ENCODE measurements around the gene PEAK3. TPM values are rescaled to one million over a fixed set of nuclear protein-coding genes. Genes with fewer than 3 reads are reported as not detected.
A peak's percentile ranks its signal among the peaks of the same experiment; 100 is the strongest.

The PEAK3 gene
- total and polyA plus RNA-seq, 10 of the 15 experiments (the other 5 are each of a cell fraction or from before 2014, with no cell fraction given) = 0.03 to 0.10 (median 0.05) TPM; not detected in 7

DNA sequence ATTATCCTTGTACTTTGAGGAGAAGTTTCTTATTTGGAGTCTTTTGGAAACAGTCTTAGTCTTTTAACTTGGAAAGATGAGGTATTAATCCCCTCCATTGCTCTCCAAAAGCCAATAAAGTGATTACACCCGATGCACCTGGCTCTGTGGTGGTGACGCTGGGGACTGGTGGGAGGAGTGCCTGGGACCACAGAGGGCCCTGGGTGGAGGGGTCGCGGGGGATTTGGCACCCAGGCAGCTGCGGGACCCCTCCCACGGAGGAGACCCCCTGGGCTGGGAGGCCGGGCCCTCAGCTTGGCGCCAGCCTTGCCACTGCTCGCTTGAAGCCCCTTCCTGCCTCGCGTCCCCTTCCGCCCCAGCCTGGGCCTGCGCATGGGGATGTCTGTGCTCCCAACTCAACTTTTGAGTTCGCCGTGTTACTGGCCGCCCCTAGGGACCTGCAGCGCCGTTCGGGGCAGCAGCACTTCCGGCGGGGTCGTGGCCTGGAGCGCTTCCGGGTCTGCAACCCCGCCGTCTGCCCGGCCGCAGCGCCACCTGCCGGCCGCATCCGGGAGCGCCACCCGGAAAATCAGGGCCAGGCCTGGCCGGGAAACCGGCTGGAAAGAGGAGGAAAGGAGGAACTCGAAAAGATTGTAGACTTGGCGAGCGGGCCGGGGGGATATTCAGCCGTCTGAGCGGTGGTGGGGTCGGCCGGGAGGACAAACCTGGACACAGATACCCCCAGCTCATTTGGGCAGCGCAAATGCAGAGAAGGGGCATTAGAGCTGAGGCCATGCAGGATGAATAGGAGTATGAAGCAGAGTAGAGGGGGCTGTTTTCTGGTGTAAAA is 8.4 kb downstream of the PEAK3 start:
- Histone ChIP-seq H3K27ac (ENCODE audit: control insufficient read depth, insufficient read depth) (peak overlapping the region; percentile 49), H3K4me2 (ENCODE audit: control insufficient read depth, insufficient read depth) (peak overlapping the region; percentile 92), H3K4me3 (peak overlapping the region; percentile 95), H4K20me1 (ENCODE audit: control insufficient read depth, insufficient read depth) (peaks cover 13% of the 10 kb centered on the region), H3K4me1 (ENCODE audit: control insufficient read depth, insufficient read depth, low read length) (peaks cover 9% of the 10 kb centered on the region), H3K79me2 (ENCODE audit: control insufficient read depth, insufficient read depth, low read length) (peaks cover 57% of the 10 kb centered on the region), H3K36me3 (ENCODE audit: control insufficient read depth in 2 of 2, insufficient read depth in 2 of 2, low read length in 1 of 2) (peaks cover 4 to 19% of the 10 kb centered on the region in 2 experiments), H2AFZ (ENCODE audit: control insufficient read depth, low read depth, low read length) (no peak overlapping the region), H3K27me3 (replicated peaks in 1 of 2; ENCODE audit: control insufficient read depth in 2 of 2, insufficient read depth in 2 of 2, low read length in 1 of 2) (no peaks in the 10 kb centered on the region), H3K9ac (ENCODE audit: control insufficient read depth, insufficient read depth, low read length) (peak overlapping the region; percentile 58; the same call in 1 of the 2 replicates), H3K9me3 (replicated peaks; ENCODE audit: control insufficient read depth, insufficient read depth, low read length) (no peaks in the 10 kb centered on the region)
- POLR2A ChIA-PET = interaction anchor here (1.3 to 3.5 kb wide), 3 partner anchors 15 to 102 kb away, joined by 3 to 16 read pairs (median 3); no protein-coding TSS in a partner anchor
- intact Hi-C loops (cut with micrococcal nuclease; ENCODE audit: unreplicated experiment) (loop anchor here (1.0 to 10.0 kb wide), 3 partner anchors 37 to 511 kb away; partner anchors contain the start of genes PLEKHJ1, SF3A2, SGTA and THOP1), in situ Hi-C loops (cut with MboI) (loop anchor here (5.0 to 10.0 kb wide), 3 partner anchors 36 to 341 kb away; partner anchors contain the start of genes PLEKHJ1 and SF3A2)
- DNase-seq (ENCODE audit: low read depth, low spot score) (peak; percentile 65), FAIRE-seq (peak; percentile 89), ATAC-seq (peak; percentile 71)
- 2% methylated on average over 45 of the region's 45 CpGs for WGBS (ENCODE audit: insufficient coverage, insufficient replicate concordance, low lambda C conversion rate, missing lambda C conversion rate)
- CTCF ChIA-PET = interaction anchor here (1.0 to 6.4 kb wide), 12 partner anchors 12 to 377 kb away, joined by 3 to 46 read pairs (median 7); partner anchors contain the start of genes PLEKHJ1 and TIMM13
- BruUV-seq (replicated peaks) = no TSS peak
- RAD21 ChIA-PET (ENCODE audit: unreplicated experiment) = interaction anchor here (0.6 to 4.5 kb wide), 5 partner anchors 35 to 118 kb away, joined by 4 to 44 read pairs (median 5); no protein-coding TSS in a partner anchor
- SMC1A ChIA-PET (ENCODE audit: uncharacterized antibody, unreplicated experiment) = interaction anchor here (0.9 to 5.1 kb wide), 6 partner anchors 12 to 119 kb away, joined by 3 to 30 read pairs (median 4); no protein-coding TSS in a partner anchor
- TF ChIP-seq FOXK2 (IDR thresholded peaks at IDR 0.05) = no peak
- TF ChIP-seq CBX5 (IDR thresholded peaks at IDR 0.05; ENCODE audit: low read depth) = no peak
- no peak for TF ChIP-seq EZH2 (IDR thresholded peaks at IDR 0.05; ENCODE audit: borderline replicate concordance, control insufficient read depth, low read depth, low read length)
- peak; percentile 84 for TF ChIP-seq YY1 (IDR thresholded peaks at IDR 0.05; ENCODE audit: low read depth, low read length)
- no peak for TF ChIP-seq STAT1 (conservative IDR thresholded peaks at IDR 0.05)
- peak; percentile 98 for TF ChIP-seq POLR2AphosphoS2 (IDR thresholded peaks at IDR 0.05; ENCODE audit: low read depth, low read length)
- TF ChIP-seq TARDBP (IDR thresholded peaks at IDR 0.05; ENCODE audit: borderline replicate concordance) = peak; percentile 84
- no peak for TF ChIP-seq SP1 (IDR thresholded peaks at IDR 0.05; ENCODE audit: low read depth, low read length)
- TF ChIP-seq HDAC6 (IDR thresholded peaks at IDR 0.05; ENCODE audit: unreplicated experiment) = no peak
- TF ChIP-seq TCF7 (IDR thresholded peaks at IDR 0.05; ENCODE audit: borderline replicate concordance) = no peak
- TF ChIP-seq YBX1 (IDR thresholded peaks at IDR 0.05) = no peak
- TF ChIP-seq SMC3 (IDR thresholded peaks at IDR 0.05; ENCODE audit: borderline replicate concordance, low read length) = peak; percentile 82
- no peak for TF ChIP-seq BCL11A (IDR thresholded peaks at IDR 0.05; ENCODE audit: low read depth, low read length)
- TF ChIP-seq, protein P1, sequence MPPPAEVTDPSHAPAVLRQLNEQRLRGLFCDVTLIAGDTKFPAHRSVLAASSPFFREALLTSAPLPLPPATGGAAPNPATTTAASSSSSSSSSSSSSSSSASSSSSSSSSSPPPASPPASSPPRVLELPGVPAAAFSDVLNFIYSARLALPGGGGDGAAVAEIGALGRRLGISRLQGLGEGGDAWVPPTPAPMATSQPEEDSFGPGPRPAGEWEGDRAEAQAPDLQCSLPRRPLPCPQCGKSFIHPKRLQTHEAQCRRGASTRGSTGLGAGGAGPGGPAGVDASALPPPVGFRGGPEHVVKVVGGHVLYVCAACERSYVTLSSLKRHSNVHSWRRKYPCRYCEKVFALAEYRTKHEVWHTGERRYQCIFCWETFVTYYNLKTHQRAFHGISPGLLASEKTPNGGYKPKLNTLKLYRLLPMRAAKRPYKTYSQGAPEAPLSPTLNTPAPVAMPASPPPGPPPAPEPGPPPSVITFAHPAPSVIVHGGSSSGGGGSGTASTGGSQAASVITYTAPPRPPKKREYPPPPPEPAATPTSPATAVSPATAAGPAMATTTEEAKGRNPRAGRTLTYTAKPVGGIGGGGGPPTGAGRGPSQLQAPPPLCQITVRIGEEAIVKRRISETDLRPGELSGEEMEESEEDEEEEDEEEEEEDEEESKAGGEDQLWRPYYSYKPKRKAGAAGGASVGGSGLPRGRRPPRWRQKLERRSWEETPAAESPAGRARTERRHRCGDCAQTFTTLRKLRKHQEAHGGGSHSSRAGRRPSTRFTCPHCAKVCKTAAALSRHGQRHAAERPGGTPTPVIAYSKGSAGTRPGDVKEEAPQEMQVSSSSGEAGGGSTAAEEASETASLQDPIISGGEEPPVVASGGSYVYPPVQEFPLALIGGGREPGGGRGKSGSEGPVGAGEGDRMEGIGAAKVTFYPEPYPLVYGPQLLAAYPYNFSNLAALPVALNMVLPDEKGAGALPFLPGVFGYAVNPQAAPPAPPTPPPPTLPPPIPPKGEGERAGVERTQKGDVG (CRISPR knock-in tag; IDR thresholded peaks at IDR 0.05) = no peak
- no peak for TF ChIP-seq RBBP5 (conservative IDR thresholded peaks at IDR 0.05)
- no peak for TF ChIP-seq SUZ12 (IDR thresholded peaks at IDR 0.05; ENCODE audit: unreplicated experiment)
- TF ChIP-seq PAX8 (IDR thresholded peaks at IDR 0.05) = no peak
- 0 out of 2 replicates have a peak, but pooled peaks have one; percentile 44 for TF ChIP-seq NBN (IDR thresholded peaks at IDR 0.05)
- no peak for TF ChIP-seq HDAC2 (IDR thresholded peaks at IDR 0.05)
- TF ChIP-seq MEF2B (IDR thresholded peaks at IDR 0.05; ENCODE audit: partially characterized antibody, poor library complexity, severe bottlenecking) = peak; percentile 97
- TF ChIP-seq TAF1 (IDR thresholded peaks at IDR 0.05; ENCODE audit: borderline replicate concordance, low read depth, low read length) = no peak; the same call in 1 of the 2 replicates
- TF ChIP-seq TBL1XR1 (IDR thresholded peaks at IDR 0.05; ENCODE audit: low read depth, low read length) = peak; percentile 59; the same call in 1 of the 2 replicates
- TF ChIP-seq MTA2 (IDR thresholded peaks at IDR 0.05; ENCODE audit: low read depth) = peak; percentile 48; the same call in 1 of the 2 replicates
- no peak for TF ChIP-seq IRF4 (IDR thresholded peaks at IDR 0.05; ENCODE audit: low read depth, low read length)
